Measurements from ENCODE around the gene AUTS2.

The AUTS2 gene

GRCh38 chr7:69696054-69696591 lies 97.8 kb downstream of the AUTS2 start:
- Histone ChIP-seq H4K20me1 (ENCODE audit: low read depth, low read length) (no peaks in the 10 kb centered on the region), H3K27ac (ENCODE audit: low read depth, low read length) (peak overlapping the region; percentile 94), H3K9me2 (replicated peaks; ENCODE audit: insufficient read depth, low read length) (no peaks in the 10 kb centered on the region), H3K9ac (ENCODE audit: low read length) (peak overlapping the region; percentile 23), H3K4me3 (ENCODE audit: insufficient read depth, low read length, poor library complexity, severe bottlenecking) (peak overlapping the region; percentile 5), H3K79me2 (ENCODE audit: insufficient read depth, low read length) (peaks cover 56% of the 10 kb centered on the region), H3K4me2 (ENCODE audit: low read depth, low read length, poor library complexity, severe bottlenecking) (peak overlapping the region; percentile 82), H3K27me3 (ENCODE audit: low read length) (no peaks in the 10 kb centered on the region), H3K36me3 (ENCODE audit: low read length) (no peaks in the 10 kb centered on the region), H2AFZ (ENCODE audit: low read depth, low read length, severe bottlenecking) (no peak overlapping the region), H3K9me3 (ENCODE audit: insufficient read depth, low read length) (no peaks in the 10 kb centered on the region), H3F3A (ENCODE audit: insufficient read depth) (peaks cover 63% of the 10 kb centered on the region)
- no peak for TF ChIP-seq CTCF (IDR thresholded peaks at IDR 0.05; ENCODE audit: insufficient read depth, low read length, poor library complexity, severe bottlenecking)
- no peak for TF ChIP-seq EZH2phosphoT487 (conservative IDR thresholded peaks at IDR 0.05; ENCODE audit: low read length)

DNA sequence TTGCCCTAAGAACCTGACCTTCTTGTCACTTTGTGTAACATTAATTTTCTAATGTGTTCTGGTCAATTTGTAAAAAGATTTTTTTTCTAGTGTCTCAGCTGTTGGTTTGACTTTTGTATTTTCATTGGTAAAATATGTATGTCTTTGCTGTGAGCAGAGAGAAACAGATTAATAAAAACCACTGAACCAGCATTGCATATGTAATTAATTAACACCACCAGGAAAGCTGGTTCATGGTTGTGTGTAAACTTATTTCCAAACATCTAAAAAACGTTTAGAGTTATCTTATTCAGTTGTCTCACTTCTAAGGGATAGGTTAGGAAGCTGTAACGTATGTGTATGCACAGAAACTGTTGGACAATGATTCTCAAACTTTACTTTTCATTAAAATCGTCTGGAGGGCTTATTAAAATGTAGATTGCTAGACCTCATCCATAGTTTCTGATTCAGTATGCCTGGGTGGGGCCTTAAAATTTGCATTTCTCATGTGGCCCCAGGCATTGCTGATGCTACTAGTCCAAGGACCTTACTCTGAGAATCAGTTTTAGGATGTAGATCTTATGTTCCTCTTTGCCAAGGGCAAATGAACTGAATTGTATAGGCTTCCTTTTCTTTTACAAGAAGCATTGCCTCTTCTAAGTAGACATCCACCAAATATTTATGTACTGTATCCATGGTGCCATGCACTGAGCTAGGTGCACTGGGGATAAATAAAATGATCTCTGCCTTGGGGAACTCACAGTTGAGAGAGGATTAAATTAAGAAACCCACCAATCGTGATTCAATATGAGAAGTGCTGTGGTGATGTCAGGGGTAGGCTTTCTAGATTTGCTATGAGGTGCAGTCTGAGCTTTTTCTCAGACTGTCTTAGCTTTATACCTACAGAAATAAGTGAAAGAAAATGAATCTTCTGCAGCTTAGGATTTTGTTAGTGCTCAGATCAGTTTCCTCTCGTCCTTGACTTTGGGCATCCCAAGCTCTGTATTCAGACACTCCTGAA lies 98.7 kb downstream of the AUTS2 start:
- no peak for TF ChIP-seq CTCF (IDR thresholded peaks at IDR 0.05; ENCODE audit: insufficient read depth, low read length, poor library complexity, severe bottlenecking)
- 0 out of 2 replicates have a peak, but pooled peaks have one; percentile 58 for TF ChIP-seq EZH2phosphoT487 (conservative IDR thresholded peaks at IDR 0.05; ENCODE audit: low read length)
- Histone ChIP-seq H3K9ac (ENCODE audit: low read length) (peak overlapping the region; percentile 23), H3K27ac (ENCODE audit: low read depth, low read length) (peak overlapping the region; percentile 94), H3F3A (ENCODE audit: insufficient read depth) (peaks cover 59% of the 10 kb centered on the region), H2AFZ (ENCODE audit: low read depth, low read length, severe bottlenecking) (no peak overlapping the region), H3K4me2 (ENCODE audit: low read depth, low read length, poor library complexity, severe bottlenecking) (peak overlapping the region; percentile 82), H3K9me2 (replicated peaks; ENCODE audit: insufficient read depth, low read length) (no peaks in the 10 kb centered on the region), H3K9me3 (ENCODE audit: insufficient read depth, low read length) (no peaks in the 10 kb centered on the region), H3K4me3 (ENCODE audit: insufficient read depth, low read length, poor library complexity, severe bottlenecking) (peak overlapping the region; percentile 5), H3K36me3 (ENCODE audit: low read length) (no peaks in the 10 kb centered on the region), H3K79me2 (ENCODE audit: insufficient read depth, low read length) (peaks cover 52% of the 10 kb centered on the region), H4K20me1 (ENCODE audit: low read depth, low read length) (no peaks in the 10 kb centered on the region; the same call in 1 of the 2 replicates), H3K27me3 (ENCODE audit: low read length) (no peaks in the 10 kb centered on the region)

DNA sequence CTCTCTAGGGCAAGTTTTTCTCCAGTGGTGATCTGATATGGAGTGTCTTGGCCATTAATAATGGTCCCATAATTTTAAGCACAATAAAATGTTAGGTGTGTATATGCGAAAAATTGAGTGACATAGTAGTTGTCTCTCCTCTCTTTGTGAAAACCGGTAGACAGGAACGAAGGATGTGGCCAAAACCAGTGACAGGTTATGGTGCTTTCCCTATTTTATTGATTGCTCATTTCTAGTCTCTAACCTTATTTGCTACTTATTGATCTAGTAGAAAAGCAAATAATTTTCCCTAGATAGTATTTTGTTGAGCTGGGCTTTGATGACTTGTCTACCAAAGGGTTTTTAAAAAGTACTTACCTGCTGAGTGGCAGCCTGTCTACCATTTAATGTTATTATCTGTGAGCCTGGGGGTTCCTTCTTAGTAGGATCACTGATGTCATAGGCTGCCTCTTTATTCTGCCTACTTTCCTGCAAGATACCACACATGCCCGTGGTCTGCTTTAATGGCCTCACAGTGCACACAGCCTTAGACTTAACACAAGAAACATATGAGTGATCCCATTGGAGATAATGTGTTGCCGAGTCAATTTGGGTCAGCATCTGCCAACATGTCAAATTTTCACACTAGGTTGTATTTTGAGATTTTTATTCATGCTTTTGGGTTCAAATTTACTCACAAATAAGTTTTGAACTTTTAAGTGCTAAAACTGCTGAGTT lies 100.0 kb downstream of the AUTS2 start:
- H3F3A ChIP-seq (ENCODE audit: insufficient read depth), result peaks cover 46% of the 10 kb centered on the region
- H4K20me1 ChIP-seq (ENCODE audit: low read depth, low read length), result no peaks in the 10 kb centered on the region; the same call in 1 of the 2 replicates
- H2AFZ ChIP-seq (ENCODE audit: low read depth, low read length, severe bottlenecking), result no peak overlapping the region
- no peak overlapping the region for H3K27ac ChIP-seq (ENCODE audit: low read depth, low read length)
- H3K36me3 ChIP-seq (ENCODE audit: low read length), result no peaks in the 10 kb centered on the region
- H3K4me3 ChIP-seq (ENCODE audit: insufficient read depth, low read length, poor library complexity, severe bottlenecking), result no peak overlapping the region
- no peaks in the 10 kb centered on the region for H3K9me2 ChIP-seq (replicated peaks; ENCODE audit: insufficient read depth, low read length)
- no peak for TF ChIP-seq EZH2phosphoT487 (conservative IDR thresholded peaks at IDR 0.05; ENCODE audit: low read length)
- no peak for TF ChIP-seq CTCF (IDR thresholded peaks at IDR 0.05; ENCODE audit: insufficient read depth, low read length, poor library complexity, severe bottlenecking)
- H3K4me2 ChIP-seq (ENCODE audit: low read depth, low read length, poor library complexity, severe bottlenecking), result no peak overlapping the region
- H3K9me3 ChIP-seq (ENCODE audit: insufficient read depth, low read length), result no peaks in the 10 kb centered on the region
- no peak overlapping the region for H3K9ac ChIP-seq (ENCODE audit: low read length)
- H3K27me3 ChIP-seq (ENCODE audit: low read length), result no peaks in the 10 kb centered on the region
- H3K79me2 ChIP-seq (ENCODE audit: insufficient read depth, low read length), result peaks cover 54% of the 10 kb centered on the region

Measured in SU-DHL-6 (cell line).